SIG-M5 (cell line): ENCODE results near the gene HINT3.
A peak's percentile ranks its signal among the peaks of the same experiment; 100 is the strongest.
"Not testable (repeated sequence)": the region's sequence is repeated elsewhere in the genome, so short reads cannot be mapped to it uniquely, and the experiment has no call there.

Source experiments
- DNase-seq: peaks from one replicate; lab custom pipeline; 2025; lab: John Stamatoyannopoulos, UW

HINT3 gene

DNA sequence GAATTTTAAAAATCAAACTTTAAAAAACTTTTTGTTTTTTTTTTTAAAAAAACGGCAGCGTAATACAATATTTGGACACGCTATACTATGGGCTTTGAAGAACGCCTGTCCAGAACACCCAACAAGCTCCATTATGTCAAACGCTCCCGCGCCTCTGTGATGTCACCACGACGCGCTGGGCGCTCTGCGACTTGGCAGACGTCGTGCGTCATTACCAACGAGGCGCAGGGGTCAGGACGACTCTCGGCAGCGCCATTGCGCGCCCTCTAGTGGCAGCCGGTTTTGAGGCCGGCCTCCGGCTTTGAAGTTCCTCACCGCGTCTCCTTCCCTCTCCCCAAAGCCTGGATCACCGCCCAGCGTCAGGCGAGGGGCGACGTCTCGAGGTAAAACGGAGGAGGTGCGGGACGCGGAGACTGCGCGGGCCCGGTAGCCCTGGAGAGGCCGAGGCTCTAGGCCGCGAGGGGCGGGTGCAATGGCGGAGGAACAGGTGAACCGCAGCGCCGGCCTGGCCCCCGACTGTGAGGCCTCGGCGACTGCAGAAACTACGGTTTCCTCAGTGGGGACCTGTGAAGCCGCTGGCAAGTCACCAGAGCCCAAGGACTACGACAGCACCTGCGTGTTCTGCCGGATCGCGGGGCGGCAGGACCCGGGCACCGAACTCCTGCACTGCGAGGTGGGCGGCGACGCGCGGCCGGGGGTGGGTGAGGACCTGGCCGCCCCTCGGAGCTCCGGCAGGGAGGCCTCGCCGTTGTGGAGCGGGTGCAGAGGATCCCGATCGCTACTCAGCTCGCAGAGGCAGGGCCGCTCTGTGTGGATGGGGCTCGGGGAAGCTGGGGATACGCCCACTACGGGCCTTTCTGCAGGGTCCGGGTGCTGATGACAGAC lies at the start of gene HINT3:
HINT3 (plus strand) TSS at position 265 of the 885 bp plus-strand sequence; CDS start at position 473, 208 bp downstream.
- peak; percentile 61 for DNase-seq

GRCh38 chr6:125910527-125910926 lies 46.0 kb upstream of the HINT3 start:
- no peak for DNase-seq

DNA sequence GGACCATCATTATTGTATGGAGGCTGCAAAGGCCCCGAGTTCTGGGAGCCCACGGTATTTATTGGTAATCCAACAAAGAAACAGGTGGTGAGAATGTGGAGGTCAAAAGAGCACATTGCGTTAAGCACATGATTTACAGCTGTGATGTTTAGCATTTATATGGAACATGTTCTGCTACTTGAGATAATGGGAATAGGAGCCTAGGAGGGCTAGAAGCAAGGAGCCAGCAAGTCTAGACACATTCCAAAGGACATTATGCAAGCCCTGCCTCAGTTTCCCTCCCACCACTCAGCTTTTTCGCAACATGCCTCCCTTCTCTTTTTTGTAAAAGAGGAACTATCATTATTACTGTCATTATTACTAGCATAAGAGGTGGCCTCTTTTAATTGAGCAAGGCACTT lies 45.5 kb upstream of the HINT3 start:
- DNase-seq = not testable (repeated sequence)

- not testable (repeated sequence) for DNase-seq
These were observed 44.1 kb upstream of the HINT3 start for GRCh38 chr6:125912430-125912829.

DNA sequence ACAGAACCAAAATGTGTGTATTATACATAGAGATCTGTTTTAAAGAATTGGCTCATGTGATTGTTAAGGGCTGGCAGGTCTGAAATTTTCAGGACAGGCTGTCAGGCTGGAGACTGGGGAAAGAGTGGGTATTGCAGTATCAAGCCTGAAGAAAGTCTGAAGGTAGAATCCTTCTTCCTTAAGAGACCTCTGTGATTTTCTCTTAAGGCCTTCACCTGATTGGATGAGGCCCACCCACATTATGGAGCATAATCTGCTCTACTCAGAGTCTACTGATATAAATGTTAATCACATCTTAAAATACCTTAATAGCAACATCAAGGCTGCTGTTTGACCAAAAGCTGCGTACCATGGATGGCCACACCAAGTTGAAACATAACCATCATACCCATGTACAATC lies 43.4 kb upstream of the HINT3 start:
- no peak for DNase-seq

DNA sequence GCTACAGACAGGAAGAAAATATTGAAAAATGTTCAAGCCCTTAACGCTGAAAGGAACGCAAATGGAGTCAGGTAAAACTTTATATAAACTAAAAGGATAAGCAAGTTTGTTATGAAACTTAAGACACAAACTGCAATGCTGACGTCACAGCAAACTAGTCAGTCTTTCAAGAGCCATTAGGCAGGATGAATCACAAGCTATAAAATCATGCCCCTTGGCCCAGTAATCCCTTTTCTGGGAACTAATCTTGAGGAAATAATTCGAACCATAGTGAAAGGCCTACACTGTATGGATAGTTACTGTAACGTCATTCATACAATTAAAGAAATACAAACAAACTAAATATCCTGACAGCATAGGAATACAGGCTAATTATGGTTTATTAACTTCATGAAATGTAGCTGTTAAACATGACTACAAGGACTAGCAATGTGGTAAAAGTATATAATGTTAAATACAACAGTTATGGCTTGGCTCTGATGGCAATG lies 42.7 kb upstream of the HINT3 start:
- DNase-seq = no peak

DNA sequence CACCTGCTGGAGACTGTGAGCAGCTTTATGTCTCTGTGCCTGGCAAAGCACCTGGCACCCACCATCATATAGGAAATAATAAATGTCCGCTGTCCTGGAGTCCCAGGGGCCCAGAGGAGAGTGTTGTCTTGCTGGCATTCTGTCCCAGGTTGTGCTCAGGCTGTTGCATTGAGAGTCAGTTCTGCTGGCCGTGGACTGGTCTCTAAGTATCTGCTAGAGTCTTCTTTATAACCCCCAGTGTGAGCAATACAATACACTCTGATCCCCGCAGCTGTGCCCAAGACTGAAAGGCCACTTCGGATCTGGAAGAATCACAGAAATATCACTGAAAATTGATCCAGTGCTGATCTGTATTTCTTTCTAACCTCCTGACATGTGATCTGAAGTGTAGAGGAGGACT lies 38.3 kb upstream of the HINT3 start:
- no peak for DNase-seq

DNA sequence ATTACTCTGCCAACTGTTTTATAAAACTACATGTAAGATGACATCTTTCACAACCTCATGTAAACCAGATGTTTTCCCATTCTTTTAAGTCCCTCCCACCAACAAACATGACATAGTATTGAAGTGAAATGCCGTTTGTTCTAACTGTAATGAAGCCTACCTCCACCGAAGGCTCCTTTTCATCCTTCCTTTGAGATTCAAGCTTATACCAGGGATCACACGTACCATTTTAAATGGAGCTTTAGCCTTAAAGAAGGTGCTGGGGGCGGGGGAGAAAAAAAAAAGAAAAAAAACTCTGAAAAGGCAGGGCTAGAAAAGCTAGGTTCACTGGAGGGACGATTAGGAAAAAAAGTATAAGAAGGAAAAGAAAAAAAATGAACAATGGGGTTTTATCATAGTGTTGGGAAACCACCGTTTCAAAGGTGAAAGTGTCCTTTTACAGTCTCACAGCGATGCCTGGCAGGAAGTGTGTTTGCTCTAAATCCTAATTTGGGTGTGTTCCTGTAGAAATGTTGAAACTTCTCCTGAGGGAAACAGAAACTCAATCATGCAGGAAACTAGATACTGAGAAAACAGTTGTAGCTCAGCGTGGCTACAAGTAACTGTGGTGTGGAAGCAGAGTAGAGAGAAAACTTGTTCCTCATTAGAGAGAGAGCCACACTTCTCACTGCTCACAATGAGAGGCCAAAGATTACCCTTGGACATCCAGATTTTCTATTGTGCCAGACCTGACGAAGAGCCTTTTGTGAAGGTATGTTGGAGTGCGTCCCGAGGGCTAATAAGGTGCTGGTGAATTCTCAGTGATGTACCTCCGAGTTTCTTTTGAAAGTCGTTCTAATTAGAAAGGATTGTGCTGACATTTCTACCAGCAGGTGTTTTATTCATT lies 37.6 kb upstream of the HINT3 start:
- DNase-seq = peak; percentile 79

GRCh38 chr6:125919618-125920017 lies 37.0 kb upstream of the HINT3 start:
- DNase-seq = no peak

- DNase-seq = no peak
These were observed 34.2 kb upstream of the HINT3 start for GRCh38 chr6:125922322-125922860.

DNA sequence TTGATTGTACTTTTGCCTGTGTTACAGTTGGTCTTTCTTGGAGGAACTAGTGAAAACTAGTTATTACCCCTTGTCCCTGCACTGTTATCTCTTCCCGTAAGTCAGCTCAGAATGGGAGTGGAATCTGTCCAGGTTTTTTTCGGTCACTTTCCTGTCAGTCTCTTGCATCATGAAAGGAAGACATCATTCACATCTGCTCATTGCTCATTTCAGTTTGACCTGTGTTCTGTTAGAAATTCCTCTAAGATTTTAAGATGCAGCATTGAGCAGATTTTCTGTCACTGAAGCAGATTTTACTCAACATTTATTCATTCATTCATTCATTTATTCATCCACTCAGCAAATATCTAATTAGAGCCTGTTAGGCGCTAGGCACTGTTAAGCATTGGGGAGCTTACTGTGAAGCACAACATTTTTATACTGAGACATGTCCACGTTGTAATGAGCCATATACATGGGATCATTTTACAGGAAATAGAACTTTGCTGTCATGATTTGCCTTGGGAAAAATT lies 33.1 kb upstream of the HINT3 start:
- no peak for DNase-seq

DNA sequence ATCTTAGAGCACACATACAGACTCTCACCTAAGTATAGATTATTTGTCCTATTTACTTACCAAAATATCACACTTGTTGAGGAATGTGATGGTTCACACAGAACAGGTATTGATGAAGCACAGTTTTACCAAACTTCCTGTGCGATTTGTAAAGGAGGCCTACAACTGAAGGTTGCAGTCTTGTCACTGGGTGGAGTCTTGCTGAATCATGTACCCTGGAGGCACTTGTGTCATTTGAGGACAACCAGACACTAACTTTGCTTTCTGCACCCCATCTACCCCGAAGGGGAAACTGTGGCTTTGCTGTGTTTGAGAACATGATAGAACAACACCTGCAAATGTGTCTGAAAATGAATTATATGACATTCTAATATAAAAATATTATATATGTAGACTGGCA lies 32.4 kb upstream of the HINT3 start:
- DNase-seq = no peak

- DNase-seq = no peak
These were observed 31.7 kb upstream of the HINT3 start for GRCh38 chr6:125924697-125925358.

- DNase-seq = no peak
These were observed 29.9 kb upstream of the HINT3 start for GRCh38 chr6:125926711-125927110.

DNA sequence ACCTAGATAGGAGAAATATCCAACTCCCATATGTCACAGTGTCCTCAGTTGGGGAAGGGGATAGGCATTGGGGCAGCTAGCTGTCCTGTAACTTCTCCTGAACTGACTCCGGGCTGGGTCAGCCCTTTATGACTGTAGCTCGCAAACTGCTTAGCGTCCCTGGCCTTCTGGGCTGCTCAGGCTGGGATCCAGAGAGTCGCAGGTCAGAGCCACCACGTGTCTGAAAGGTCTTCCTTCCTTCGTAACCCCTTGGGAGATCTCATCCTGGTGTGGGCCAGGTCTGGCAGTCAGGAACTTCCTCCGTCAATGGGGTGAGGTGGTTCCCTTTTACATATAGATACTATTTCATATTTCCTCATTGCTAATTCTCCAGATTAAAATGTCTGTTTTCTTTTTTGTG lies 28.8 kb upstream of the HINT3 start:
- DNase-seq = no peak

GRCh38 chr6:125930765-125931418 lies 25.7 kb upstream of the HINT3 start:
- no peak for DNase-seq

GRCh38 chr6:125931733-125932450 lies 24.7 kb upstream of the HINT3 start:
- DNase-seq = no peak

- no peak for DNase-seq
These were observed 24.1 kb upstream of the HINT3 start for GRCh38 chr6:125932451-125932795.

- DNase-seq = not testable (repeated sequence)
These were observed 21.1 kb upstream of the HINT3 start for GRCh38 chr6:125935520-125935919.

- no peak for DNase-seq
These were observed 17.5 kb upstream of the HINT3 start for GRCh38 chr6:125939026-125939425.

GRCh38 chr6:125939791-125940190 lies 16.8 kb upstream of the HINT3 start:
- no peak for DNase-seq
